ENCODE results near the gene MAP1LC3B2. TPM values are rescaled to one million over a fixed set of nuclear protein-coding genes. Genes with fewer than 3 reads are reported as not detected.

The MAP1LC3B2 gene
- total and polyA plus RNA-seq, 2 experiments from 2014 or later: 3.3 TPM; not detected in 1

DNA sequence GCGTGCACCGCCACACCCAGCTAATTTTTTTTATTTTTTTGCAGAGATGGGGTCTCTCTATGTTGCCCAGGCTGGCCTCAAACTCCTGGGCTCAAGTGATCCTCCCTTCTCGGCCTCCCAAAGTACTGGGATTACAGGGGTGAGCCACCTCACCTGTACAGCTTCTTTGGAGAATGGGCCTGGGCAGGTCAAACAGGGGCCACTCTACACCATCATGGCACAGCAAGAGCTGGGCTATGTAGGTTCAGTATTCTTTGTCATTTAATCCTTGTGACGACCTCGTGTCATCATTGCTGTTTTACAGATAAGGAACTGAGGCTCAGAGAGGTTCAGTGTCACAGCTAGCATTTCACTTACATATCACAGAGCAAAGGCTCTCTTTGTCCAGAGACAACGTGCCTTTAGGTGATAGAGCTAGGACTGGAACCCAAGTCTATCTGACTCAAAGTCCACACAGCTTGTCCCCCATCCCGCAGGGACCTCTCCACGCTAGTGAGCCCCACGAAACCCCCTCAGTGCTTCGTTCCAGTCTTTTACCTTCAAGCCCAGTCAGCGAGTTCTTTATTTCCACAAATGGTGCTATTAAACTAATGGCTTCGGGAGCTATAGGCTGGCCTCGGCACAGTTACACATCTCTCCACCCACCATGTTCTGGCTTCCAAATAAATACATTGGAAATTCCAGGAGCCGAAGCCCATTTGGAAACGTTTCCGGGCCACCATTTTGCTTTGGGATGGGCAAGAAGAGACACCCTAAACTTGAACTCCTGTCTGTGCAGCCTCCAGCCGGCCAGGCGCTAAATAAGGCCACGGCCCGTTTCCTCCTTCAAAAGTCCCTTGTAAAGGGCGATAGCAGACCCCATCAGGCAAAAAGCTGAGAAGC, 660 bp upstream of the MAP1LC3B2 start:
- peaks cover 19% of the 10 kb centered on the region for H3K4me1 ChIP-seq (ENCODE audit: insufficient read depth)
- no peaks in the 10 kb centered on the region for H3K79me2 ChIP-seq
- H3K9me2 ChIP-seq (replicated peaks; ENCODE audit: insufficient read depth): no peaks in the 10 kb centered on the region
- peaks cover 7% of the 10 kb centered on the region for H3K9me3 ChIP-seq (ENCODE audit: low read depth)
- no peaks in the 10 kb centered on the region for H3K27me3 ChIP-seq
- H4K20me1 ChIP-seq (ENCODE audit: insufficient read depth, poor library complexity, severe bottlenecking): no peaks in the 10 kb centered on the region
- DNase-seq (ENCODE audit: low spot score): no peak
- H3K36me3 ChIP-seq (replicated peaks; ENCODE audit: insufficient read depth, low read depth): no peaks in the 10 kb centered on the region
- H3K4me3 ChIP-seq: no peak overlapping the region
- 93% methylated on average over 21 of the region's 21 CpGs for WGBS (ENCODE audit: low lambda C conversion rate, missing lambda C conversion rate)
- peak overlapping the region; percentile 5 for H2AFZ ChIP-seq
- H3K4me2 ChIP-seq: peak overlapping the region; percentile 18
- peak overlapping the region; percentile 66 for H3K27ac ChIP-seq
- TF ChIP-seq EZH2 (IDR thresholded peaks at IDR 0.05; ENCODE audit: borderline replicate concordance) (no peak), EZH2phosphoT487 (IDR thresholded peaks at IDR 0.05; ENCODE audit: low read depth, severe bottlenecking, unreplicated experiment) (no peak)
- TF ChIP-seq, protein P1, sequence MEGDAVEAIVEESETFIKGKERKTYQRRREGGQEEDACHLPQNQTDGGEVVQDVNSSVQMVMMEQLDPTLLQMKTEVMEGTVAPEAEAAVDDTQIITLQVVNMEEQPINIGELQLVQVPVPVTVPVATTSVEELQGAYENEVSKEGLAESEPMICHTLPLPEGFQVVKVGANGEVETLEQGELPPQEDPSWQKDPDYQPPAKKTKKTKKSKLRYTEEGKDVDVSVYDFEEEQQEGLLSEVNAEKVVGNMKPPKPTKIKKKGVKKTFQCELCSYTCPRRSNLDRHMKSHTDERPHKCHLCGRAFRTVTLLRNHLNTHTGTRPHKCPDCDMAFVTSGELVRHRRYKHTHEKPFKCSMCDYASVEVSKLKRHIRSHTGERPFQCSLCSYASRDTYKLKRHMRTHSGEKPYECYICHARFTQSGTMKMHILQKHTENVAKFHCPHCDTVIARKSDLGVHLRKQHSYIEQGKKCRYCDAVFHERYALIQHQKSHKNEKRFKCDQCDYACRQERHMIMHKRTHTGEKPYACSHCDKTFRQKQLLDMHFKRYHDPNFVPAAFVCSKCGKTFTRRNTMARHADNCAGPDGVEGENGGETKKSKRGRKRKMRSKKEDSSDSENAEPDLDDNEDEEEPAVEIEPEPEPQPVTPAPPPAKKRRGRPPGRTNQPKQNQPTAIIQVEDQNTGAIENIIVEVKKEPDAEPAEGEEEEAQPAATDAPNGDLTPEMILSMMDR (IDR thresholded peaks at IDR 0.05; ENCODE audit: poor library complexity): no peak

DNA sequence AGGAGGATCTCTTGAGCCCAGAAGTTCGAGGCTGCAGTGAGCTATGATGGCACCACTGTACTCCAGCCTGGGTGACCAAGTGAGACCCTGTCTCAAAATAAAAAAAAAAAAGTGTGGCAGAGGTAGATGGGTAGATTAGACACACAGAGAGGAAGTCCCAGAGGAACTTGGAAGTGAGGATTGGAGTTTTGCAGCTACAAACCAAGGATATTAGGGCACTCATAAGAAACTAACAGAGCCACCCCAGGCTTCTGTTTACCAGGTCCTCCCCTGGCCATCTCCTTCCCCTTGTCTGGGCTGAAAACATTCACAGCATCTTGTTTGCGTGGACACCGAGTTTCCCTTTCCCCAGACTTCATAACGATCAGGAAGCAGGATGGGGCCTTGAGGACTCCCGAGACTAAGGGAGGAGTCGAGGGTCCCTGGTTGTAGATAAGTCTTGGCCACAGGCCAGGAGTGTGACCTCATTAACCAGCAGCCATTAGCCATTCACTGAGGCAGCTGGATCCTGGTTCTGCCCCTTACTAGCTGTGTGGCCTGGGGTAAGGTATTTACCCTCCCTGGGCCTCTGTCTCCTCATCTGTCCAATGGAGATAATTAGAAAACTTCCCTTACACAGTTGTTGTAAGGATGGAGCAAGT, 2.1 kb downstream of the MAP1LC3B2 start:
- Histone ChIP-seq H4K20me1 (ENCODE audit: insufficient read depth, poor library complexity, severe bottlenecking) (no peaks in the 10 kb centered on the region), H3K4me1 (ENCODE audit: insufficient read depth) (peaks cover 19% of the 10 kb centered on the region), H3K27ac (no peak overlapping the region), H3K9me2 (replicated peaks; ENCODE audit: insufficient read depth) (no peaks in the 10 kb centered on the region), H3K36me3 (replicated peaks; ENCODE audit: insufficient read depth, low read depth) (no peaks in the 10 kb centered on the region), H2AFZ (no peak overlapping the region), H3K4me3 (no peak overlapping the region), H3K79me2 (no peaks in the 10 kb centered on the region), H3K27me3 (no peaks in the 10 kb centered on the region), H3K4me2 (no peak overlapping the region), H3K9me3 (ENCODE audit: low read depth) (peaks cover 12% of the 10 kb centered on the region)
- WGBS (ENCODE audit: low lambda C conversion rate, missing lambda C conversion rate): 72% methylated on average over 6 of the region's 6 CpGs
- TF ChIP-seq EZH2 (IDR thresholded peaks at IDR 0.05; ENCODE audit: borderline replicate concordance): no peak
- no peak for TF ChIP-seq EZH2phosphoT487 (IDR thresholded peaks at IDR 0.05; ENCODE audit: low read depth, severe bottlenecking, unreplicated experiment)
- TF ChIP-seq, protein P1 (IDR thresholded peaks at IDR 0.05; ENCODE audit: poor library complexity): no peak
- DNase-seq (ENCODE audit: low spot score): no peak

DNA sequence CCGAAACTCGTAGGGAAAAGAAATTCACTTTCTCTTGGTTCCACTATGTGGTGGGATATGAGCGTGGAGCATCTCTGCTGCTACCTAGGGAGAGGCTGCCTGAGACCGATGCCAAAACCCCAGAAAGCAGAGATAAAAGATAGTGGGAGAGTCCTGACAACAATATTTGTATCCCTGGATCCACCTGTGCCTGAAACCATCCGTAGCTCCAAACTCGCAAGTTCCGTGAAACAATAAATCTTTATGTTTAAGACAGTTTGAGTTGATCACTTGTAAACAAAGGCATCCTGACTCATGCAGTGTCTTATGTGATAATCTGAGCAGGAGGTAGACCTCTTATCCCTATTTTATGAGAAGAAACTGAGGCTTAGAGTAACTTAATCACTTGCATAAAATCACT, 2.9 kb downstream of the MAP1LC3B2 start:
- DNase-seq (ENCODE audit: low spot score): no peak
- Histone ChIP-seq H2AFZ (no peak overlapping the region), H3K79me2 (no peaks in the 10 kb centered on the region), H3K4me1 (ENCODE audit: insufficient read depth) (peaks cover 19% of the 10 kb centered on the region), H3K4me2 (no peak overlapping the region), H3K27ac (no peak overlapping the region), H3K9me3 (ENCODE audit: low read depth) (peaks cover 12% of the 10 kb centered on the region), H4K20me1 (ENCODE audit: insufficient read depth, poor library complexity, severe bottlenecking) (no peaks in the 10 kb centered on the region), H3K9me2 (replicated peaks; ENCODE audit: insufficient read depth) (no peaks in the 10 kb centered on the region), H3K27me3 (no peaks in the 10 kb centered on the region), H3K36me3 (replicated peaks; ENCODE audit: insufficient read depth, low read depth) (no peaks in the 10 kb centered on the region), H3K4me3 (no peak overlapping the region)
- no peak for TF ChIP-seq EZH2 (IDR thresholded peaks at IDR 0.05; ENCODE audit: borderline replicate concordance)
- TF ChIP-seq, protein P1 (IDR thresholded peaks at IDR 0.05; ENCODE audit: poor library complexity): no peak
- no peak for TF ChIP-seq EZH2phosphoT487 (IDR thresholded peaks at IDR 0.05; ENCODE audit: low read depth, severe bottlenecking, unreplicated experiment)
- WGBS (ENCODE audit: low lambda C conversion rate, missing lambda C conversion rate): 82% methylated on average over 7 of the region's 7 CpGs

All from hepatocyte (in vitro differentiated cells).